ENCODE measurements around the gene SLX9.

DNA sequence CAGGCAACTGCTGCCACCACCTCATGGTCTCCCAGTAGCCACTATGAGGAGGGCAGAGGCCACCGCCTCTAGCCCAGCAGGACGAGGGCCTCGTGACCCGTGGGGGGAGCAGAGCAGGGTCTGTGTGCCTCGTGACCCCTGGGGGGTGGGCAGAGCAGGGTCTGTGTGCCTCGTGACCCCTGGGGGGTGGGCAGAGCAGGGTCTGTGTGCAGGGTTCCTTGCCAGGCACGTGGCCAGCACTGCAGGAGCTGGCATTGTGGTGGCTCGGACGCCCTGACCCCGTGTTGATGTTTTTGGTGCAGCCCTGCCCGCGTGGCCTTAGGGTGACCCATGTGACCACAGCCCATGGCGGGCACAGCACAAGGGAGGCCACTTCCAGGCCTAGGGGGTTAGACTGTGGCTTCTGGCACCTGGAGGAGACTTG, 52.8 kb downstream of the SLX9 start:
- TF ChIP-seq, protein P1, sequence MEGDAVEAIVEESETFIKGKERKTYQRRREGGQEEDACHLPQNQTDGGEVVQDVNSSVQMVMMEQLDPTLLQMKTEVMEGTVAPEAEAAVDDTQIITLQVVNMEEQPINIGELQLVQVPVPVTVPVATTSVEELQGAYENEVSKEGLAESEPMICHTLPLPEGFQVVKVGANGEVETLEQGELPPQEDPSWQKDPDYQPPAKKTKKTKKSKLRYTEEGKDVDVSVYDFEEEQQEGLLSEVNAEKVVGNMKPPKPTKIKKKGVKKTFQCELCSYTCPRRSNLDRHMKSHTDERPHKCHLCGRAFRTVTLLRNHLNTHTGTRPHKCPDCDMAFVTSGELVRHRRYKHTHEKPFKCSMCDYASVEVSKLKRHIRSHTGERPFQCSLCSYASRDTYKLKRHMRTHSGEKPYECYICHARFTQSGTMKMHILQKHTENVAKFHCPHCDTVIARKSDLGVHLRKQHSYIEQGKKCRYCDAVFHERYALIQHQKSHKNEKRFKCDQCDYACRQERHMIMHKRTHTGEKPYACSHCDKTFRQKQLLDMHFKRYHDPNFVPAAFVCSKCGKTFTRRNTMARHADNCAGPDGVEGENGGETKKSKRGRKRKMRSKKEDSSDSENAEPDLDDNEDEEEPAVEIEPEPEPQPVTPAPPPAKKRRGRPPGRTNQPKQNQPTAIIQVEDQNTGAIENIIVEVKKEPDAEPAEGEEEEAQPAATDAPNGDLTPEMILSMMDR (conservative IDR thresholded peaks at IDR 0.05; ENCODE audit: low read length) = no peak
- no peak for TF ChIP-seq EZH2phosphoT487 (IDR thresholded peaks at IDR 0.05; ENCODE audit: borderline replicate concordance, low read depth, low read length)
